Putamen (tissue), 1 donor: ENCODE results near the gene ANKH.

Source experiments
- DNase-seq: peaks from one replicate; pipeline ENCODE4 v3.0.0-alpha.2; 2016; ENCODE audit warnings: low spot score

ANKH gene

GRCh38 chr5:14684757-14685156 lies 186.8 kb downstream of the ANKH start:
- DNase-seq, result no peak

GRCh38 chr5:14683906-14684455 lies 187.6 kb downstream of the ANKH start:
- no peak for DNase-seq

- DNase-seq, result no peak
Observed at GRCh38 chr5:14681236-14681752, 190.3 kb downstream of the ANKH start.

GRCh38 chr5:14679595-14679994 lies 192.0 kb downstream of the ANKH start:
- DNase-seq, result no peak

- DNase-seq, result no peak
Observed at GRCh38 chr5:14678773-14679334, 192.7 kb downstream of the ANKH start.

GRCh38 chr5:14676320-14676719 lies 195.3 kb downstream of the ANKH start:
- no peak for DNase-seq

- no peak for DNase-seq
Observed at GRCh38 chr5:14675865-14676300, 195.7 kb downstream of the ANKH start.

GRCh38 chr5:14674983-14675854 lies 196.4 kb downstream of the ANKH start:
- no peak for DNase-seq

- DNase-seq, result no peak
Observed at GRCh38 chr5:14673443-14673842, 198.1 kb downstream of the ANKH start.

GRCh38 chr5:14672484-14673394 lies 198.8 kb downstream of the ANKH start:
- DNase-seq, result no peak

GRCh38 chr5:14672082-14672481 lies 199.5 kb downstream of the ANKH start:
- DNase-seq, result no peak

- DNase-seq, result no peak
Observed at GRCh38 chr5:14671414-14671813, 200.2 kb downstream of the ANKH start.

- no peak for DNase-seq
Observed at GRCh38 chr5:14669975-14670374, 201.6 kb downstream of the ANKH start.

- DNase-seq, result no peak
Observed at GRCh38 chr5:14669415-14669814, 202.2 kb downstream of the ANKH start.

GRCh38 chr5:14668181-14668591 lies 203.4 kb downstream of the ANKH start:
- no peak for DNase-seq

- DNase-seq, result no peak
Observed at GRCh38 chr5:14667770-14668169, 203.8 kb downstream of the ANKH start.

GRCh38 chr5:14667290-14667689 lies 204.3 kb downstream of the ANKH start:
- DNase-seq, result no peak

GRCh38 chr5:14666357-14666756 lies 205.2 kb downstream of the ANKH start:
- DNase-seq, result no peak

GRCh38 chr5:14665949-14666348 lies 205.6 kb downstream of the ANKH start:
- no peak for DNase-seq

- peak; percentile 43 for DNase-seq
Observed at GRCh38 chr5:14665101-14665822, 206.3 kb downstream of the ANKH start.
